ENCODE data around the gene CD74. TPM values are rescaled to one million over a fixed set of nuclear protein-coding genes. Genes with fewer than 3 reads are reported as not detected.

CD74 gene
- total RNA-seq, 1 donor from 2014 or later = 3.1 TPM

DNA sequence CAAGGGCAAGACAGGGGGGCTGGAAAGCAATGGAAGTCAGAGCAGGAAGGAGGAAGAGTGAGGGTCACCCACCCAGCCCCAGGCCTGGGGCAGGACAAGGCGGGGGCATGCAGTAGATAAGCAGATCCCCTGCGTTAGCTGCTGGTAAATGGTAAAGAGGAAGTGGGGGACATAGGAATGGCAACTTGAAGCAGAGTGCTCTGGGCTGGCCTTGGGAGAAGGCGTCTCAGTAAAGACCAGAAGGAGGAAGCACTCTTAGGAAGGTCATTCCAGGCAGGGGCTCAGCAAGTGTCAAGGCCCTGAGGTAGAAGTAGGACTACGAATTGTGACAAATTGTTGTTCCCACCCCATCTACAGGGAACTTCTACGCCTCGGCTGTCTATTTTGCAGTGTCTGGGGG lies 40.1 kb downstream of the CD74 start:
- H3K9me3 Mint-ChIP-seq (ENCODE audit: unreplicated experiment) = no peaks in the 10 kb centered on the region
- peaks cover under 1% of the 10 kb centered on the region for H3K4me1 Mint-ChIP-seq (ENCODE audit: low read depth, unreplicated experiment)
- peaks cover 4% of the 10 kb centered on the region for H3K36me3 Mint-ChIP-seq (ENCODE audit: unreplicated experiment)
- H3K27me3 Mint-ChIP-seq (ENCODE audit: unreplicated experiment) = peaks cover 2% of the 10 kb centered on the region
- TF ChIP-seq, protein P1, sequence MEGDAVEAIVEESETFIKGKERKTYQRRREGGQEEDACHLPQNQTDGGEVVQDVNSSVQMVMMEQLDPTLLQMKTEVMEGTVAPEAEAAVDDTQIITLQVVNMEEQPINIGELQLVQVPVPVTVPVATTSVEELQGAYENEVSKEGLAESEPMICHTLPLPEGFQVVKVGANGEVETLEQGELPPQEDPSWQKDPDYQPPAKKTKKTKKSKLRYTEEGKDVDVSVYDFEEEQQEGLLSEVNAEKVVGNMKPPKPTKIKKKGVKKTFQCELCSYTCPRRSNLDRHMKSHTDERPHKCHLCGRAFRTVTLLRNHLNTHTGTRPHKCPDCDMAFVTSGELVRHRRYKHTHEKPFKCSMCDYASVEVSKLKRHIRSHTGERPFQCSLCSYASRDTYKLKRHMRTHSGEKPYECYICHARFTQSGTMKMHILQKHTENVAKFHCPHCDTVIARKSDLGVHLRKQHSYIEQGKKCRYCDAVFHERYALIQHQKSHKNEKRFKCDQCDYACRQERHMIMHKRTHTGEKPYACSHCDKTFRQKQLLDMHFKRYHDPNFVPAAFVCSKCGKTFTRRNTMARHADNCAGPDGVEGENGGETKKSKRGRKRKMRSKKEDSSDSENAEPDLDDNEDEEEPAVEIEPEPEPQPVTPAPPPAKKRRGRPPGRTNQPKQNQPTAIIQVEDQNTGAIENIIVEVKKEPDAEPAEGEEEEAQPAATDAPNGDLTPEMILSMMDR (IDR thresholded peaks at IDR 0.05; ENCODE audit: partially characterized antibody, unreplicated experiment) = no peak
- H3K27ac Mint-ChIP-seq (ENCODE audit: unreplicated experiment) = no peak overlapping the region
- H3K4me3 Mint-ChIP-seq (ENCODE audit: unreplicated experiment) = no peak overlapping the region
- no peak for DNase-seq

DNA sequence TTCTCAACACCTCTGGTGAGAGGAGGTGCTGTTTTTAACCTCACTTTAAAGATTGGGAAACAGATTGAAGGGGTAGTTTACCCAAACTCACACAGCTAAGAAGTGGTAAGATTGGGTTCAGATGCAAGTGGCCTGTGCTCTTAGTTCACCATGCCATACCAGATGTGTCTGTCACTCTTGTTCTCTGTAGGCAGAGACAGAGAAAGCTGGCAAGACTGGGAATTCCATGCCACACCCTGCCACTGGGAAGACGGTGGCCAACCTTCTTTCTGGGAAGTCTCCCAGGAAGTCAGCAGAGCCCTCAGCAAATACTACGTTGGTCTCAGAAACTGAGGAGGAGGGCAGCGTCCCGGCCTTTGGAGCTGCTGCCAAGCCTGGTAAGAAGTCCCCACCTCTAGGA lies 44.2 kb downstream of the CD74 start:
- no peak overlapping the region for H3K4me3 Mint-ChIP-seq (ENCODE audit: unreplicated experiment)
- DNase-seq = no peak
- H3K9me3 Mint-ChIP-seq (ENCODE audit: unreplicated experiment) = no peaks in the 10 kb centered on the region
- no peaks in the 10 kb centered on the region for H3K36me3 Mint-ChIP-seq (ENCODE audit: unreplicated experiment)
- H3K4me1 Mint-ChIP-seq (ENCODE audit: low read depth, unreplicated experiment) = no peaks in the 10 kb centered on the region
- TF ChIP-seq, protein P1 (IDR thresholded peaks at IDR 0.05; ENCODE audit: partially characterized antibody, unreplicated experiment) = no peak
- H3K27me3 Mint-ChIP-seq (ENCODE audit: unreplicated experiment) = no peaks in the 10 kb centered on the region
- H3K27ac Mint-ChIP-seq (ENCODE audit: unreplicated experiment) = no peak overlapping the region

DNA sequence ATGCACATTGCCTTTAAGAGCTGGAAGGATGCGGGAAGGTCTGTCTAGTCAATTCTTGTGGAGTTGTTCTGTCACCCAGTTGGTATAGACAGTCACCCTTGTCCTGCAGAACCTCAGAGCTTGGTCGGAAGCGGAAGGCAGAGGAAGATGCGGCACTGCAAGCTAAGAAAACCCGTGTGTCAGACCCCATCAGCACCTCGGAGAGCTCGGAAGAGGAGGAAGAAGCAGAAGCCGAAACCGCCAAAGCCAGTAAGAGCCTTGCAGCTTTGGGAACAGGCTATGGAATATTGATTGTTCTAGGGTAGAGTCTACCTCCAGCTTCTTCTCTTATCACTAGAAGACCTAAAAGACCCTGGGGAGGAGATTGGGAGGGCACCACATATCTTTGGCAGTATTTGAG lies 48.7 kb downstream of the CD74 start:
- Mint-ChIP-seq H3K9me3 (ENCODE audit: unreplicated experiment) (peaks cover 4% of the 10 kb centered on the region), H3K27ac (ENCODE audit: unreplicated experiment) (no peak overlapping the region), H3K4me3 (ENCODE audit: unreplicated experiment) (no peak overlapping the region), H3K36me3 (ENCODE audit: unreplicated experiment) (no peaks in the 10 kb centered on the region), H3K27me3 (ENCODE audit: unreplicated experiment) (peaks cover 2% of the 10 kb centered on the region), H3K4me1 (ENCODE audit: low read depth, unreplicated experiment) (no peaks in the 10 kb centered on the region)
- no peak for DNase-seq
- TF ChIP-seq, protein P1 (IDR thresholded peaks at IDR 0.05; ENCODE audit: partially characterized antibody, unreplicated experiment) = no peak

DNA sequence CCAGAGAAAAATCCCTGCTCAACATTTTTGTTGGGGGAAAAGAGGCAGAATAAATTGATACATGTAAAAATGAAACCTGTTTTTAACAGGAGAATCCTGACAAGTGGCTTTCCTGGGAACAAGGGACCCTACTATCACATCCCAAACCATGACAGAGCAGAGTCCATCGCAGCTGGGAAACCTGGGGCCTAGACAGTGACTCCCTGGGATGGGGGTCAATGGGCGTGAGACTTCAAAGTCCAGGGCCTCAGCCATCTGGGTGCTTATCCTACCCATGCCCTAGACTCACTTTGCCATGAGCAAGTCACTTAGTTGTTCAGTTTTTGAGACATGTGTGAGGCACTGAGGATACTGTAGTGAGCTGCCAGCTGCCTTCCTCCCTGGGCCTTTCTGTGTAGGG lies 49.5 kb downstream of the CD74 start:
- TF ChIP-seq, protein P1 (IDR thresholded peaks at IDR 0.05; ENCODE audit: partially characterized antibody, unreplicated experiment) = no peak
- Mint-ChIP-seq H3K36me3 (ENCODE audit: unreplicated experiment) (no peaks in the 10 kb centered on the region), H3K9me3 (ENCODE audit: unreplicated experiment) (peaks cover 4% of the 10 kb centered on the region), H3K4me3 (ENCODE audit: unreplicated experiment) (no peak overlapping the region), H3K27me3 (ENCODE audit: unreplicated experiment) (peaks cover 2% of the 10 kb centered on the region), H3K4me1 (ENCODE audit: low read depth, unreplicated experiment) (no peaks in the 10 kb centered on the region), H3K27ac (ENCODE audit: unreplicated experiment) (no peak overlapping the region)
- DNase-seq = no peak

DNA sequence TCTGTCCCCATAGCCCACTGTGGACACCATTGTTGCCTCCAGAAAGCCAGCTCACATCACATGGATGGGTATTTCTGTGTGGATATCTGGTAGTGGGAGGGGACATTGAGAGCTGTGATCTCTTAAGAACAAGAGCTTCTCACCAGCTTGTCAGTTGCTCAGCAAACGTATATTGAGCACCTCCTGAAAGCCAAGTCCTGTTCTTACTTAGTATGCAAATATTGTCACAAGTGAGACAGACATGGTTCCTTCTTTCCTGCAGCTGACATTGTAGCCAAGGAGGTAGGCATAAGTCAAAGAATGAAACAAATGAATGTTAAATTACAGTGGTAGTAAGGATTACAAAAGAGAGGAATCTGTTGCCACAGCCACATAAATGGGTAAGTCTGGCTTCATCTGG lies 51.4 kb downstream of the CD74 start:
- no peaks in the 10 kb centered on the region for H3K36me3 Mint-ChIP-seq (ENCODE audit: unreplicated experiment)
- no peak overlapping the region for H3K27ac Mint-ChIP-seq (ENCODE audit: unreplicated experiment)
- peaks cover 4% of the 10 kb centered on the region for H3K9me3 Mint-ChIP-seq (ENCODE audit: unreplicated experiment)
- H3K4me3 Mint-ChIP-seq (ENCODE audit: unreplicated experiment) = no peak overlapping the region
- peaks cover 2% of the 10 kb centered on the region for H3K27me3 Mint-ChIP-seq (ENCODE audit: unreplicated experiment)
- DNase-seq = no peak
- no peaks in the 10 kb centered on the region for H3K4me1 Mint-ChIP-seq (ENCODE audit: low read depth, unreplicated experiment)
- TF ChIP-seq, protein P1 (IDR thresholded peaks at IDR 0.05; ENCODE audit: partially characterized antibody, unreplicated experiment) = no peak

Data from glutamatergic neuron (in vitro differentiated cells).